Cardiac fibroblast (primary cell): ENCODE measurements around the gene ROBO2.

Experiments
- DNase-seq, 2 donors: peaks; one replicate each; pipeline versions ENCODE4 v3.0.0 to v3.0.0-alpha.2; 2010; ENCODE audit warnings: low read depth in 2 of 2
- H3K4me3 ChIP-seq, 2 donors: replicated peaks in 1 of 2; 1 replicate in 1 of 2; 2 replicates in 1 of 2; pipeline ENCODE4 v1.5.1; 2011; ENCODE audit warnings: low read depth in 2 of 2, low read length in 2 of 2, mild to moderate bottlenecking in 2 of 2, moderate library complexity in 1 of 2
- TF ChIP-seq, protein P1 (sequence below): IDR thresholded peaks from one replicate; pipeline ENCODE4 v1.5.1; 2011; ENCODE audit warnings: low read depth, mild to moderate bottlenecking, low read length, inconsistent platforms

The ROBO2 gene

GRCh38 chr3:77549034-77549433 lies 509.1 kb downstream of the ROBO2 start:
- TF ChIP-seq, protein P1, sequence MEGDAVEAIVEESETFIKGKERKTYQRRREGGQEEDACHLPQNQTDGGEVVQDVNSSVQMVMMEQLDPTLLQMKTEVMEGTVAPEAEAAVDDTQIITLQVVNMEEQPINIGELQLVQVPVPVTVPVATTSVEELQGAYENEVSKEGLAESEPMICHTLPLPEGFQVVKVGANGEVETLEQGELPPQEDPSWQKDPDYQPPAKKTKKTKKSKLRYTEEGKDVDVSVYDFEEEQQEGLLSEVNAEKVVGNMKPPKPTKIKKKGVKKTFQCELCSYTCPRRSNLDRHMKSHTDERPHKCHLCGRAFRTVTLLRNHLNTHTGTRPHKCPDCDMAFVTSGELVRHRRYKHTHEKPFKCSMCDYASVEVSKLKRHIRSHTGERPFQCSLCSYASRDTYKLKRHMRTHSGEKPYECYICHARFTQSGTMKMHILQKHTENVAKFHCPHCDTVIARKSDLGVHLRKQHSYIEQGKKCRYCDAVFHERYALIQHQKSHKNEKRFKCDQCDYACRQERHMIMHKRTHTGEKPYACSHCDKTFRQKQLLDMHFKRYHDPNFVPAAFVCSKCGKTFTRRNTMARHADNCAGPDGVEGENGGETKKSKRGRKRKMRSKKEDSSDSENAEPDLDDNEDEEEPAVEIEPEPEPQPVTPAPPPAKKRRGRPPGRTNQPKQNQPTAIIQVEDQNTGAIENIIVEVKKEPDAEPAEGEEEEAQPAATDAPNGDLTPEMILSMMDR: no peak
- DNase-seq: no peak
- no peak overlapping the region for H3K4me3 ChIP-seq

GRCh38 chr3:77553240-77553639 lies 513.3 kb downstream of the ROBO2 start:
- H3K4me3 ChIP-seq: no peak overlapping the region
- no peak for DNase-seq
- TF ChIP-seq, protein P1: no peak

DNA sequence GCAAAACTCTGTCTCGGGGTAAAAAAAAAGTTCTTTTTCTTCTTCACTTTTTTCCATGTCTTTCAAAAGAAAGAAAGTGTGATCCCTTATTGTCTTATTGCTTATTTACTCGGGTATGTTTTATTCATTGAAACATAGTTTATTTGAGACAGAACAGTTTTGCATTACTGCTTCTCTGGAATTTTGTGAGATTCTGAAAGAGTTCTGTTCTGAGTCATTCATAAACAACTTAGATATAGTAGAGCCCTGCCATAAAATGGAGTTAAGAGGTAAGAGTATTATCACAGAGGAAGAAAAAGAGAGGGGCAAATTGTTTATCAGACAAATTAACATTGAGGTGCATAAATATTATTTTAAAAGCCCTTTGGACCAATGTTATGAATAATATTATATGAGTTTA lies 522.2 kb downstream of the ROBO2 start:
- H3K4me3 ChIP-seq: no peak overlapping the region
- no peak for DNase-seq
- TF ChIP-seq, protein P1: no peak

DNA sequence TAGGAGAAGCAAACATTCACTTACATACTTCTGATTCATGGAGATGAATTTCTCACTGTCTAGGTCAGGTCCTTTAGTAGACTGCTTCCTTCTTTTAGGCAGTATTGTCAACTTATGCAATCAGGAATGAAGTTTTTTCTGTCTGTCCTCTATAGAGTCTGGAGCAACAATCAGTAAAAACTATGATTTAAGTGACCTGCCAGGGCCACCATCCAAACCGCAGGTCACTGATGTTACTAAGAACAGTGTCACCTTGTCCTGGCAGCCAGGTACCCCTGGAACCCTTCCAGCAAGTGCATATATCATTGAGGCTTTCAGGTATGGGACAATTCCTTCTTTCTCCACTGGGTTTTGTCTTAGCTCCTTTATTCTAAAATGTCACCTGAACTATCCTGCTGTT lies 523.1 kb downstream of the ROBO2 start:
- H3K4me3 ChIP-seq: no peak overlapping the region
- no peak for DNase-seq
- TF ChIP-seq, protein P1: no peak

GRCh38 chr3:77566055-77566454 lies 526.2 kb downstream of the ROBO2 start:
- TF ChIP-seq, protein P1: no peak
- no peak overlapping the region for H3K4me3 ChIP-seq
- no peak for DNase-seq

- TF ChIP-seq, protein P1: no peak
- no peak overlapping the region for H3K4me3 ChIP-seq
- no peak for DNase-seq
These were observed 532.2 kb downstream of the ROBO2 start for GRCh38 chr3:77571971-77572715.

DNA sequence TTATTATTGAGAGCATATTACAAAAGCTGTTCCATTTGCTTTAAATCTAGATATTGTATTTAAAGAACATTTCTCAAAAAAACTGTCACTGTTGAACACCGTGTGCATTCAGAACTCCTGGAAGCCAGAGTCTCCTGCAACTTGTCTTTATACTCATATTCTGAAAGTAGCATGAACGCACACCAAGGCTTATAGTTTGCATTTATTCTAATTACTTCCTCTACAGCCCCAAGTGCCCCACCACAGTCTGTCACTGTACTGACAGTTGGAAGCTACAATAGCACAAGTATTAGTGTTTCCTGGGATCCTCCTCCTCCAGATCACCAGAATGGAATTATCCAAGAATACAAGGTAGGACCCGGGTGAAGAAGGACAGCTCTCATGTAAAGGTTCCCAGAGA lies 537.4 kb downstream of the ROBO2 start:
- no peak overlapping the region for H3K4me3 ChIP-seq
- no peak for DNase-seq
- TF ChIP-seq, protein P1: no peak
